HG02943 (cell line): Measurements from ENCODE around the gene ZNHIT6.

ENCODE experiments used
- ATAC-seq: cut with Tn5 transposase; IDR thresholded peaks from one replicate; pipeline ENCODE4 v1.9.1; 2021; ENCODE audit warnings: mild to moderate bottlenecking, low read depth, moderate library complexity; ENCODE audit not compliant: unreplicated experiment

Gene ZNHIT6

GRCh38 chr1:85624361-85624760 is 83.9 kb downstream of the ZNHIT6 start:
- ATAC-seq = no peak

GRCh38 chr1:85623061-85623471 is 85.2 kb downstream of the ZNHIT6 start:
- no peak for ATAC-seq

- ATAC-seq = no peak
Observed at GRCh38 chr1:85621430-85621829, 86.8 kb downstream of the ZNHIT6 start.

GRCh38 chr1:85617633-85618100 is 90.6 kb downstream of the ZNHIT6 start:
- ATAC-seq = no peak

GRCh38 chr1:85616736-85617135 is 91.5 kb downstream of the ZNHIT6 start:
- no peak for ATAC-seq

GRCh38 chr1:85616364-85616705 is 91.9 kb downstream of the ZNHIT6 start:
- no peak for ATAC-seq

- no peak for ATAC-seq
Observed at GRCh38 chr1:85615586-85616363, 92.5 kb downstream of the ZNHIT6 start.

- ATAC-seq = no peak
Observed at GRCh38 chr1:85612704-85613361, 95.4 kb downstream of the ZNHIT6 start.

GRCh38 chr1:85611856-85612255 is 96.4 kb downstream of the ZNHIT6 start:
- ATAC-seq = no peak

GRCh38 chr1:85611425-85611824 is 96.8 kb downstream of the ZNHIT6 start:
- ATAC-seq = no peak

- ATAC-seq = no peak
Observed at GRCh38 chr1:85609976-85610375, 98.3 kb downstream of the ZNHIT6 start.

GRCh38 chr1:85608851-85609250 is 99.4 kb downstream of the ZNHIT6 start:
- no peak for ATAC-seq

- ATAC-seq = no peak
Observed at GRCh38 chr1:85607921-85608265, 100.3 kb downstream of the ZNHIT6 start.

GRCh38 chr1:85607126-85607920 is 100.9 kb downstream of the ZNHIT6 start:
- no peak for ATAC-seq

GRCh38 chr1:85606414-85606800 is 101.8 kb downstream of the ZNHIT6 start:
- ATAC-seq = no peak

GRCh38 chr1:85605484-85606413 is 102.5 kb downstream of the ZNHIT6 start:
- no peak for ATAC-seq

- ATAC-seq = no peak
Observed at GRCh38 chr1:85604298-85604997, 103.8 kb downstream of the ZNHIT6 start.

- no peak for ATAC-seq
Observed at GRCh38 chr1:85603086-85603880, 105.0 kb downstream of the ZNHIT6 start.

- no peak for ATAC-seq
Observed at GRCh38 chr1:85602571-85602970, 105.7 kb downstream of the ZNHIT6 start.
